ENCODE data around the gene LY6G5B.

LY6G5B gene

DNA sequence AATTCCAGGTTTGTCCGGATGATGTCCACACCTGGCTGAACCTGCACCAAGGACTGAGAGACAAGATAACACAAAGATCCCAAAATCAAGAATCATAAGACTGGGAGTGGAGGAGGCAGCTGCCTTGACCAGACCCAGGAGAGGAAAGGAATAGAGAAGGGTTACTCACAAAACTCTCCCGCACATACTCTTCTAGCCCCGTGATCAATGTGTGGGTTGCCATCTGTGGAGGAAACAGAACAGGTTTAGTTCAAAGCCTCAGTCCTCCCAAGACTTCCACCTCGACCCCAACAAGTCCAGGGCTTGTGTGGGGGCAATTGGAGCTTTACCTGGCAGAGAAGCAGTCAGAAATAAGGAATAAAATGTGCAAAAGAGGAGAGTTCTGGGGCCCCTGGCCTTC lies 28.4 kb upstream of the LY6G5B start:
- no peak for DNase-seq (ENCODE audit: low read depth)

DNA sequence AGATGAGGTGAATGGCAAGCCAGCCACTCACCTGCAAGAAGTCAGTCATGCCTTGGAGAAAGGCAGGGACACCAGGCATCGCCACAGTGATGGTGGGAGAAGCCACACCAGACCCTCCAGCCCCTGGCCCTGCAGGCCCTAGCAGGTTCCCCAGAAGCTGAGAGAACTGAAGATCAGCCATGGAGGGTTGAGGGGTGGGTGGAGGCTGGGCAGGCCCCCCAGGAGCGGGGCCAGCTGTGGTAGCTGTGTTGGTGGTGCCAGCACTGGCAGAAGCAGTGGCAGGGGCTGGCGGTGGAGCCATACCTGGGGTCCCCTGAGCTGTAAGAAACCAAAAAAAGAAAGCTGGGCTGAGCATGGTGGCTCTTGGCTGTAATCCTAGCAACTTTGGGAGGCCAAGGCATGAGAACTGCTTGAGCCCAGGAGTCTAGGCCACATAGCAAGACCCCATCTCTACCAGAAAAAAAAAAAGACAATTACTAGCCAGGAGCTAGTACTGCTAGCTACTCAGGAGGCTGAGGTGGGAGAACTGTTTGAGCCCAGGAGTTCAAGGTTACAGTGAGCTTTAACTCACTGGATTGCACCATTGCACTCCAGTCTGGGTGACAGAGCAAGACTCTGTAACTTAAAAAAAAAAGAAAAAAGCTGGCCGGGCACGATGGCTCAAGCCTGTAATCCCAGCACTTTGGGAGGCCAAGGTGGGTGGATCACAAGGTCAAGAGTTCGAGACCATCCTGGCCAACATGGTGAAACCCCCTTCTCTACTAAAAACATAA lies 26.8 kb upstream of the LY6G5B start:
- DNase-seq (ENCODE audit: low read depth) = no peak

DNA sequence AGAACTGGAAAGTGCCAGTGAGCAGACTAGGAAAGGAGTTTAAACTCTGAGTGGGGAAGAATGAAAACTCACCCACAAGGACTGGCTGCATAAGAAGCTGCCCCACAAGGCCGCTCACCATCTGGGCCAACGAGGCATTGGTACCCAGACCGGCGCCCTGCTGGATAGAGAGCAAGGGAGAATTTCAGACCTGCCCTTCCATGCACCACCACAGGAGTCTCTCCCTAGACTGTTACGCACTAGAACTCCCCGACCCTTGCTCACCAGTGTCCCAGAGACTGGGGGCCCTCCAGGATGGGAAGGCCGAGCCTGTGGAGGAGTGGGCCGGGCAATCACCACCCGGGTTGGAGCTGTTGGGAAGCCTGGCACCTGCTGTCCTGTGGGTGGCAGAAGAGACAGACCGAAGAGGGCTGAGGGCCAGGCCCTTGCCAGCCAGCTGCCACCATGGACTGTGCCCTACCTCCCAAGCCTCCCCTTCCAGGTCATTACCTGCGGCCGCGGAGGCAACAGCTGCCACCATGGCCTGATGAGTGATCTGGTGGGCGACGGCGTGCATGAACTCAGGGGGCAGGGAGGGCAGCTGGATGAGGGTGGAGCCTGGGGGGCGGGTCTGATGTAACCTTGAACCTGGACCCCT lies 25.8 kb upstream of the LY6G5B start:
- DNase-seq (ENCODE audit: low read depth) = no peak

DNA sequence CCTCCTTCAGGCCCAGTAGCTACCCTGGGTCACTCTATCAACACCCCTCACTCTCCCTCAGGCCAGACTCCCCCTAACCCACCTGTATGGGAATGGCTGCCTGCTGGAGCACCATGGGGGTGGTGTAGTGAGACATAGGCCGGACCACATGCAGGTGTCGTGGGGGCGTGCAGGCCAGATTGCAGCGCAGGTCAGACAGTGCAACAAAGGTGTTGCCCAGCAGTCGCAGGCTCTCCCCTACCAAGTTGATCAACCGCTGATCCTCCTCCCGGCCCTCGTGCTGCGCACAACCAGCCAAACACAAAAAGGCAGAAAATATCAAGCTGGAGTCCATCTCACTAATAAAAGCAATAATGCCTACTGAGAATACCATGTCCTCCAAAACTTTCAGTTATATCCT lies 24.5 kb upstream of the LY6G5B start:
- DNase-seq (ENCODE audit: low read depth) = no peak

DNA sequence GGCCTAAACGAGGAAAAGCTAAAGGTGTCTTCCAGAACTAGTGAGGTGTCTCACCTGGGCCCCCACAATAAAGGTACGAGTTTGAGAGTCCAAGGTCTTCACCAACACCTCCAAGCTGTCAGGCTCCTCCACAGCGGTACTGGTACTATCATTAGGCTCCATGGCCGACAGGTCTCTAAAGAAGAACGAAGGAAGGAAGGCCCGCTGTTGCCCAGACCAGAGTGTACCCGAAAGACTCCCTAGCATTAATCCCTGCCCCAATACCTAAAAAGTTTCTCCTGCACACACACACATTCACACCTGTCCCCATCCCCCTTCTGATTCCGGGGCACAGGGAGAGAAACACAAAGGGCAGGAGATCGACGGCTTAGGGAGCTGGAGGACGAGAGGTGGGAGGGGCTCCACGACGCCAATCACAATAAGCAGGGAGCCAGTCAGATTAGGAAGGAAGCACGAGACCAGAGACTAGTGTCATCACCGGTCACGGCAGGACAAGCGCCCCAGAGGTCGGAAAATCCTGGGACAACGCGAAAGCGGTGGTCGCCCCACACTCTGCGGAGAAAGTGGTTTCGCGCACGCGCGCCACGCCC lies 18.1 kb upstream of the LY6G5B start:
- no peak for DNase-seq (ENCODE audit: low read depth)

DNA sequence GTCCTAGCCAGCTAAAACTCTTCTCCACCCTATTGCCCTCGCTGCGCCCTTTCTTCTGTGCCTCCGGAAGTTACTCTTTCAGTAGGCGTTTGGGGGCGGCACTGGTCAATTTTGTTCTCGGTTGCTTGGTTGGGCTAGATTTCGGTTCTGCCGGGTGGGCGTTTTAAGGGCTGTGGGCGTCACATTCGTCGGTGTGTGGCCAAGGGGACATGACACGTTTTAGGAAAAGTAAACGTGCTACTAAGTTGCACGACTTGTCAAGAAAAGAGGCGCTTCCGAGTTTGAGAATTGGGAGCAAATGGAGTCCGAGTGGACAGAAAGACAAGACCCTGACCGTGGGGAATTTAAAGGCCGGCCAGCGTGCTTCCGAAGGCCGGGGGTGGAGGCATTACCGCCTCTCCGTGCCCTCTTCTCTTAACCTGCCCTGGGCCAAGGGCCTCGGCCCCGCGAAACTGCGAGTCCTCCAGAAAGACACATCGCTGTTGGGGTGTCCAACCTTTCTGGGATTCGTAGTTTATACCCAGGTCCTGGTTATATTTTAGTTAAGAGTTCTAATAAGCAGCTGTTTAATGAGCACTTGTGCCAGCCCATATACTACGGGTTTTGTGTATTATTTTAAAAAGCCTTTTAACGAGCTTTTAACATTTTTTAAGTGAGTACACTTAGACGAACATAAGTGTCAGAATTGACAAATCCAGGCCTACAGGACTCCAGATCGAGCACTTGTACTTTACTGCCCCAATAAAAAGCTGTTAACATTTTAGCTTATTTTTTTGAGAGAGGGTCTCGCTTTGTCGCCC lies 16.7 kb upstream of the LY6G5B start:
- peak; percentile 76 for DNase-seq (ENCODE audit: low read depth)

DNA sequence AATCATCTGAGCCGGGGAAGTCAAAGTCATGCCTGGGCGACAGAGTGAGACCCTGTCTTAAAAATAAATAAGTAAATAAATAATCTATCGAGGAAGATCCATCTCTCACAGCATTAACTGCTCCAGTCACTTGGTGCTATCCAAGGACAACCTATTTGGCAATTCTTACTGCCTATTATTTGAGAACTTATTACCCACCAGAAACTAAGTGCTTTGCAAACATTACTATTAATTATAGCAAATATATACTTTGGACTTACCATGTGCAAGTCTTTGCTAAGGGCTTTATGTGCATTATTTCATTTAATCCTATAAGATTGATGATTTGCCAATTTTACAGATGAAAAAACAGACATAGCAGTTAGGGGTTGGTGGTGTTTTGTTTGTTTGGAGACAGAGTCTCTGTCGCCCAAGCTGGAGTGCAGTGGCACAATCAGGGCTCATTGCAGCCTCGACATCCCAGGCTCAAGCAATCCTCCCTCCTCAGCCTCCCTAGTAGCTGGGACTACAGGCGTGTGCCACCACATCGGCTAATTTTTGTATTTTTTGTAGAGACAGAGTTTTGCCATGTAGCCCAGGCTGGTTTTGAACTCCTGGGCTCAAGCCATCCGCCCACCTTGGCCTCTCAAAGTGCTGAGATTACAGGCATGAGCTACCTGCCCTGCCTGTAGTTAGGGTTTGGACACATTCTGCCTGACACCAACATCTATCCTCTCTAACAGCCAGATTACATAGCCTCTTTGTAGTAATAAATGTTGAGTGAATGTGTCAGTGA lies 15.0 kb upstream of the LY6G5B start:
- DNase-seq (ENCODE audit: low read depth) = no peak

DNA sequence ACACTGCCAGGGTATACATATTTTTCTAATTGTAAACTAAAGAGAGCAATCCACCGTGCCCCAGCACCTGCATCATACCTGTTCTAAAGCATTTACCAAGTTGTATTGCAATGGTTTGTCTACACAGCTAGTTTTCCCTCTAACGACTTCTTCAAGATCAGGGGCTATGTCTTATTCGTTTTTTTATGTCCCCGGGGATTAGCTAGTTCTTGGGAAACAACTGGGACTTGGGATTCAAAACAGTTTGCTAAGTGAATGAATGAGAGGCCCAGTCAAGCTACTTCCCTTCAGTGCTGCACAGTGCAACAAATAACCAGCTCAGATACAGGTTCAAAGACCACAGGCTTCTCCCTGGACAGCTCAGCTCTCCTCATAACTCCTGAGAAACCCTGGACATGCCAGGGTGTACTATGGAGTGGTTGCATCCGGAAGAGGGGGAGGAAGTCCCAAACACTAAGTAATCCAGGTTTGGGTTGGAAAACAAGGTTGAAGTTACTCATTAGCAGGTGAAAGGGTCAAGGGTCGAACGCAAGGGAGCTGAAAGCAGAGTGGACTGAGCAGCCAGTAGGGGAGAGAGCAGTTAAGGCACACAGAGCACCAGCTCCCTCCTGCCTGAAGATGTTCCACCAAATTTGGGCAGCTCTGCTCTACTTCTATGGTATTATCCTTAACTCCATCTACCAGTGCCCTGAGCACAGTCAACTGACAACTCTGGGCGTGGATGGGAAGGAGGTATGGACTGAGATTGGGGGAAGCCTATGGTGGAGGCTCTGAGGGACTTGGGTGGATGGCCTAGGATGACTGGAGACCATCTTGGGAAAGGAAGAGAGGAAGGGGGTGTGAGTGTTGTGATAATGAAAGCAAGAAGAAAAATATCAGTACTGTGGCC lies 14.2 kb upstream of the LY6G5B start, which contains the start of gene APOM:
Gene APOM, plus strand, starts transcription at position 546 of the 889 bp plus-strand sequence. Its CDS starts 73 bp downstream, at position 619.
- DNase-seq (ENCODE audit: low read depth) = no peak

DNA sequence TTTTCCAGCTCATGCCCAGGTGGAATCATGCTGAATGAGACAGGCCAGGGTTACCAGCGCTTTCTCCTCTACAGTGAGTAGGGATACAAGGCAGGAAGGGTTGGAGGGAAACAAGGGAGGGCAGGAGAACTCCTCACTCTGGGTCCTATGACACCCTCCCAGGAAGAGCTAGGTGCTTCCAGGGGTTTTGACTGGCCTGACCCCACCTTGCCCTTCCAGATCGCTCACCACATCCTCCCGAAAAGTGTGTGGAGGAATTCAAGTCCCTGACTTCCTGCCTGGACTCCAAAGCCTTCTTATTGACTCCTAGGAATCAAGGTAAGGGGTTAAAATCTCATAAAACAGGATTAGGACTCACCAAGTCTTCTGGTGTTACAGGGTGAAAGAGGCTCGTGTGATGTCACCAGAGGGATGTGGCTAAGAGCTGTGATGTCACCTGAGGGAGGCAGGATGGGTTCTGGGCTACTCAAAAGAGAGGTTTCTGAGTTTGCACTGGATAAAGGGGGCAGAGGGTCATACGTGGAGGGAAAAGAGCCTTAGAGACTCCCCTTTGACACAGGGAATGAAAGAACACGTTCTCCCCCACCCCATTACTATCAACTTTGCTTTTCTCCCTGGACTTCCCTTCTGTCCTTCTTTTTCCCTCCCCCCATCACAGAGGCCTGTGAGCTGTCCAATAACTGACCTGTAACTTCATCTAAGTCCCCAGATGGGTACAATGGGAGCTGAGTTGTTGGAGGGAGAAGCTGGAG lies 12.2 kb upstream of the LY6G5B start:
- DNase-seq (ENCODE audit: low read depth) = no peak

DNA sequence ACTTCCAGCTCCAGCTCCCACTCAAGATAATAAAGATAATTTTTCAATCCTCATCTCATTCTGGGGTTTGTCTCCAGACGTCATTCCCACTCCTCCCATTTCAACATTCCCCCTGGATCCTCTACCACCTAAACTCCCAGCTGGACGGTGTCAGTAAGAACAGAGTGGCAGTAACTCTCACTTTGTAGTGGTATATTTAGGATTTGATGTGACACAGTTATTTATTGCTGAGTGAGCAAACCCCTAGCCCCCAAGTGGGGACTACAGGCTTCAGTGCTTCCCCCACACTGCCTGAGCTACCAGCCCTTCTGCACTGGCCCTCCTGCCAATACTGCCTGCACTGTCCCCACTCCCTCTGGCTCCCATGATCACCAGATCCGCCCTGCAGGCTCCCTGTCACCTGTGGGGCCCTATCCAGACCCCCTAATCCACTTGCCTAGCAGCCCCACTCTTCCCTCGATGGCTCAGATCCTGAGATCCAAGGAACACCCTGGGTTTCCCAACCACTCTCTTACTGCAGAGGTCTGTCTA lies 11.6 kb upstream of the LY6G5B start:
- no peak for DNase-seq (ENCODE audit: low read depth)

DNA sequence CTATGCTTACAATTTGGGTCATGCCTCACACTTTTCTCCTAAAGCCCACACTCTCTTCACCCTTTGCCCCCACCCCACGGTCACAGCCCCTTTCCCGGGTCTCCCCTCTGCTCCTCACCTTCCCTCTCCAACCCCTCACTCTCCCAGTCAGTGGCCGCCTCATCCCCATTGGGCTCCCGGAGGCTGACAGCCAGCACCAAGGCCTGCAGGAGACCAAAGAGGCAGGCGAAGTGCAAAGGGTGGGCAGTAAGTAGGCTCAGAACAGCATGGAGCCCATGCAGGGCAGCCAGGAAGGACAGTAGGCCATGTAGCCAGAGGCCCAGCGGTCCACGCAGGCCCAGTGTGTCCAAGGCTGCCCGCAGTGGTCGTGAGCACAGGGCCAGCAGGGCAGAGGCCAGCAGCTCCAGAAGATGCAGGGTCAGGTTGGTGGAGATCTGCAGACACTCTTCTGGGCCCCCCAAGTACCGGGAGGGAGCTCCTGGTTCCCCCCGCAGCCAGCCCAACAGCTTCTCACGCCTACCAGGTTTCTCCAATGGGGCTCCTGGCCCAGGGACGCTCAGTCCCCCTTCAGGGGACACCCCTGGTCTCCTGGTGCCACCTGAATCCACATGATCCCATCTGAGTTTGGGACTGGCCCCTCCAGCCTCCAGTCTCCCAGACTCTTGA lies 10.7 kb upstream of the LY6G5B start:
- DNase-seq (ENCODE audit: low read depth) = no peak

DNA sequence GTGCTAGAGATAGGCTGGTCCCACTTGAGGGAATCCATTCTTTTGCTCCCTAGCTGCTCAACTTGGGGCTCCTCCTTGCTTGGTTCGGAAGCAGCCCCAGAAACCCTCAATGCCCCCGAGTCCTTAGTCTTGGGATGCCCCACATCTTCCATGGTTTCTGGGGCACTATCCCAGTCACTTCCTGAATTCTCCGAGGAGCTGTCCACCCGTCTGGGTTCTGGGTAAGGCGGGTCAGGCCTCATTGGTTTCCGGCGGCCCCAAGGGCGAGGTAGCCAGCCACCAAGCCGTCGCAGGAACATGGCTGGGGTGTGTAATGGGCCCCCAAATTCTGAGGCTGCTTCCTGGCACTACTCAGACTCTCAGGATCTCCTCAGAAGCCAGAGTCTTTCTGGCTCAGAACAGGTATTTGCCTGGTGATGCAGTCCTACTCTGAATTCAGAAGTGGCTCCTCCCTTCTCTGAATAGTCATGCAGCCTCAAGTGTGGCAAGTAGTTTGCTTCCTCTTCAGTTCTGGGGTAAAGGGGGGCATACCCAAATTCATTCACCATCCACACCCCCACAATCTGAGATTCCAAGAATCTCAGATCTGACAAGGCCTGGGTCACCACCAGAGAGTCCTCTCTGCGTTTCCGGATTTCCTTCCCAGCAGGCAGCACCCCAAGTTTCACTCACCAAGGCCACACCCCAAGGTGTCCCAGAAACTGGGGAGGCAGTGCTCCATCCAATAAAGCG lies 10.0 kb upstream of the LY6G5B start:
- DNase-seq (ENCODE audit: low read depth) = no peak

DNA sequence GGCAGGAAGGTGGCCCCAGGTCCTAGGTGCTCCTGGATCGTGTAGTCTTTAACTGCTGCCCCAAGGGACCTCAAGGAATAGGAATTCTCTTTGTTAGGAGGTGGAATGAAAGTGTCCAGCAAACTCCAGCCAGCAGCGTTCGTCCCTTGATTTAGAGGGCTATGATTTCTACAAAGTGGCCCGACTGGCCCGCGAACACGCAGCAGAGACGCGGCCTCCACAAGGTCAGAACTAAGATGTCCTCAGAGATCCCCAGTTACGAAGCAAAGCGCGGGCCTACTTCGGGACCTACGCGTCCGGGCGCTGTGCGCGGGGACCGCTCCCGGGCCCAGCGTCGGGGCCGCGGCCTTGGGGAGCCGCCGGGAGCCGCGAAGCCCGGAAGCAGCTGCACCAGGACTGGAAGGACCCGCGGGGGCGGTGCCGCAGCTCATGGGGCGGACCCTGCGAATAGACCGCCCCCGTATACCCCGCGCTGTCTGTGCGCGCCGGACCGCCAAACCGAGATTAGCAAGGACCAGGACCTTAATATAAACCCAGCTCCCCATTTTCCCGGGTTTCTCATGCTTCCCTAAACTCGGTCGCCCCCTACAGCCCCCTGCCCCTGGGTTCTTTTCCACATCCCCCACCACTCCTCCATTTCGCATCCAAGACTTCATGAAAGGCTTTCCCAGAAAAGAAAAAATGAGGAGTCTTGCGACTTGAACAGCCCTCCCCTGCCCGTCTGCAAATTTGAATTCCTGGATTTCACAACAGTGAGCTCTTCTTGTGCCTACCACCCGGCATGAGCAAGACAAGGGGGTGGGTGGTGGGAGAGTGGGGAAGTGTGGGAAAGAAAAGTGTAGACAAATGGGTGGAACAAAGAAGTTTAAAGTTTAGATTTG lies 9.2 kb upstream of the LY6G5B start, which contains the start of gene C6orf47:
Gene C6orf47, minus strand, starts transcription at position 398 of the 881 bp plus-strand sequence. CDS start 831 bp downstream, outside the sequence.
- DNase-seq (ENCODE audit: low read depth) = peak; percentile 60

DNA sequence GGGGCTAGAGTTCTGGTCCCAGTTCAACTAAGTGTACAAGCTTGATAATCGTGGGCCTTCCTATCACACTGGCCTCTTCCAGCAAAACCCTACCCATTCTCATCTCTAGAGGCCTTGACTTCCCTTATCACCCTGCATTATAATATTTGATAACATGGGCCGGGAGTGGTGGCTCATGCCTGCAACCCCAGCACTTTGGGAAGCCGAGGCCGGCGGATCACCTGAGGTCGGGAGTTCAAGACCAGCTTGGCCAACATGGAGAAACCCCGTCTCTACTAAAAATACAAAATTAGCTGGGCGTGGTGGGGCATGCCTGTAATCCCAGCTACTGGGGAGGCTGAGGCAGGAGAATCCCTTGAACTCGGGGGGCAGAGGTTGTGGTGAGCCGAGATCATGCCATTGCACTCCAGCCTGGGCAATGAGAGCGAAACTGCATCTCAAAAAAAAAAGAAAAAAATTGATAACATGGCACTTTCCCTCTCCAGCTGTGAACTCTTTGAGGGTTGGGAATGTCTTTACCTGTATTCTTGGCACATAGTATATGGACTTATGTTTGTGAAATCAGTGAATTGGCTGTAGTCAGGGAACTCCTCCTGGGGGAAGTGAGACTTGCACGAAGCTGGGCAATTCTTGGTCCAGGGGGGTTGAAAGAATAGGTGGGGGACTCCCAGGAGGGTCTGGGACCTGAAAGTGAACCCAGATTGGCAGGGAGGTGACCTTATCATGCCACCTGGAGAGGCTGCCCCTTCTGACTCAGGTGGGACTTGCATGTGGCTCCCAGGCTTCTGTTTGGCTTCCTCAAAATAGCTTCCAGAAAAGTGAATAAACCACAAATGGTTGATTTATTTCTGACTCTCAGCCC lies 8.3 kb upstream of the LY6G5B start:
- DNase-seq (ENCODE audit: low read depth) = no peak

DNA sequence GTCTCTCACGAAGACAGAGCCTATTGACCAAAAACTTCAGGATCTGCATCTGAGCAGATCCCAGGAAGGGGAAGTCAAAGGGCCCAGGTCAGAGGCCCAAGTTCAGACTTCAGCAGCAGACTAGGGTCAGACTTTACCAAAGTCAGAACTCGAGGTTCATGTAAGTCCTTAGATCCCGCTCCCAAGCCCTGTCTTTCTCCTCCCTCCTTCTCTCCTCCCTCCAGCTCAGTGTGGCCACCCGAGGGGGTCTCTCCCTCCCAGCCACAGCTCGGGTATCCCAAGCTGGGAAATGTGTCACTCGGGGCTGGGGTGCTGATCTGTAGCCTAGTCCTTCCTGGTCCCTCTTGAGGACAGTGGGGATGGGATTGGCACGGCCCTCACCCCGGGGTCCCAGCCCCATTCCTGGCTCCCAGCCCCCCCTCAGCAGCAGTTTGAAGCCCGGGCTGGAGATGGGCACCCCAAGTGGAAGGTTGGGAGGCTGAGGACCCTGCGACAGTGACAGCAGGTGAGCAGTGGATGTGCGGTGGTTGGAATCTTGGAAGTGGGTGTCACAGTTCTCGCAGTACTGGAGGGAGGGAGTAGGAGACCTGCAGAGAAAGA lies 7.6 kb upstream of the LY6G5B start:
- no peak for DNase-seq (ENCODE audit: low read depth)

All from T follicular helper cell (primary cell).